Measurements from ENCODE around the gene CTAG1B.
"Not testable (repeated sequence)": the region's sequence is repeated elsewhere in the genome, so short reads cannot be mapped to it uniquely, and the experiment has no call there.

Gene CTAG1B

DNA sequence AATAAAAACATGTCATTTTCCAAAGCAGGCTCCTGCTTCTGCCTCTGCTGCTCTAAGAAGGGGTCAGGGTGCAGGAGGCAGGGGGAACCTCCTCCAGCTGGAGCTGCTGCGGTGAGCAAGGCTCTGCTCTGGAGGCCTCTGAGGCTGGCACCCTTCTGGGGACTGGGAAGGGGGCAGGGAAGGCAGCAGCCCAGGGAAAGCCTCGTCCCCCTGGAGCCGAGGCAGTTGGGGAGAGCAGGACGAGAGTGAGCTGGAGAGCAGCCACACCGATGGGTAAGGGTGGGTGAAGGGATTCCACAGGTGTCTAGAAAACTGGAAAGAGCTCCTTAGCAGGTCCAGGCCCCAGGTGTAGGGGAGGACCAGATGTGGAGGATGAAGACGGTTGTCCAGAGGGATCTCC lies 36.3 kb upstream of the CTAG1B start:
- TF ChIP-seq, protein P1, sequence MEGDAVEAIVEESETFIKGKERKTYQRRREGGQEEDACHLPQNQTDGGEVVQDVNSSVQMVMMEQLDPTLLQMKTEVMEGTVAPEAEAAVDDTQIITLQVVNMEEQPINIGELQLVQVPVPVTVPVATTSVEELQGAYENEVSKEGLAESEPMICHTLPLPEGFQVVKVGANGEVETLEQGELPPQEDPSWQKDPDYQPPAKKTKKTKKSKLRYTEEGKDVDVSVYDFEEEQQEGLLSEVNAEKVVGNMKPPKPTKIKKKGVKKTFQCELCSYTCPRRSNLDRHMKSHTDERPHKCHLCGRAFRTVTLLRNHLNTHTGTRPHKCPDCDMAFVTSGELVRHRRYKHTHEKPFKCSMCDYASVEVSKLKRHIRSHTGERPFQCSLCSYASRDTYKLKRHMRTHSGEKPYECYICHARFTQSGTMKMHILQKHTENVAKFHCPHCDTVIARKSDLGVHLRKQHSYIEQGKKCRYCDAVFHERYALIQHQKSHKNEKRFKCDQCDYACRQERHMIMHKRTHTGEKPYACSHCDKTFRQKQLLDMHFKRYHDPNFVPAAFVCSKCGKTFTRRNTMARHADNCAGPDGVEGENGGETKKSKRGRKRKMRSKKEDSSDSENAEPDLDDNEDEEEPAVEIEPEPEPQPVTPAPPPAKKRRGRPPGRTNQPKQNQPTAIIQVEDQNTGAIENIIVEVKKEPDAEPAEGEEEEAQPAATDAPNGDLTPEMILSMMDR (IDR thresholded peaks at IDR 0.05; ENCODE audit: insufficient read depth, missing control alignments) = no peak
- DNase-seq (ENCODE audit: insufficient read length, low spot score) (no peak), FAIRE-seq (no peak)

DNA sequence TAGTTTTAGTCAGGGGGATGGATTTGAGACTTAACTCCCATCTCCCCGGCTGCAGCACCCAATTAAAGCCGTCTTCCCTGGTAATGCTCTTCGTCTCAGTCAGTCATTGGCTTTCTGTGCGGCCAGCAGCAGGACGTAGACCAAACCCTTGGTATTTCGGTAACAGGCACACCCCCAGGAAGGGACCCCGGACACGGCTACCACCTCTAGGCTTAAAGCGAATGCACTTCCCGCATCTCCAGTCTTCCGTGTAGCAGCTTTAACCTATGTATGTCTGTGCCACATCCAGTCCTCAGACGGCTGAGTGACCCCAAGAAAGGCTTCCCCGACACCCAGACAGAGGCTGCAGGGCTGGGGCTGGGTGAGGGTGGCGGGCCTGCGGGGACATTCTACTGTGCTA lies 35.8 kb upstream of the CTAG1B start:
- DNase-seq (ENCODE audit: insufficient read length, low spot score) (no peak), FAIRE-seq (no peak)
- TF ChIP-seq, protein P1 (IDR thresholded peaks at IDR 0.05; ENCODE audit: insufficient read depth, missing control alignments) = no peak

DNA sequence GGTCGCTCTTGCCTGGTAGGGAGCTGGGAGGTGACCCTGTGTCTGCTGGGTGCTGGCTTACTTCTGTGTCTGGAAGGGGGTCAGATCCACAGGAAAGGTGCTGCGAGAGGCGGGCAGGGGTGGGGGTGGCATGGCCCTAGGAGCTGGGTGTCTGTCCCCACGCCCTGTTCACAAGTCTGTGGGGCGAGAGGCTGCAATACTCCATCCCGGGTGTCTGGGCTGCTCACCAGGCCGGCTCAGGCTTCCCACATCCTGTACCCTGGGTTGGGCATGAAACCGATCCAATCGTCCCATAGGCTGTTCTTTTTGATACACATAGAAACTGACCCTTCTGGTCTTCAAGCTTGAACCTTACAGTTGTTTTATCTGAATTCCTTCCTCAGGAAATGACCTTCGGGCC lies 35.3 kb upstream of the CTAG1B start:
- FAIRE-seq (no peak), DNase-seq (ENCODE audit: insufficient read length, low spot score) (no peak)
- TF ChIP-seq, protein P1 (IDR thresholded peaks at IDR 0.05; ENCODE audit: insufficient read depth, missing control alignments) = no peak

DNA sequence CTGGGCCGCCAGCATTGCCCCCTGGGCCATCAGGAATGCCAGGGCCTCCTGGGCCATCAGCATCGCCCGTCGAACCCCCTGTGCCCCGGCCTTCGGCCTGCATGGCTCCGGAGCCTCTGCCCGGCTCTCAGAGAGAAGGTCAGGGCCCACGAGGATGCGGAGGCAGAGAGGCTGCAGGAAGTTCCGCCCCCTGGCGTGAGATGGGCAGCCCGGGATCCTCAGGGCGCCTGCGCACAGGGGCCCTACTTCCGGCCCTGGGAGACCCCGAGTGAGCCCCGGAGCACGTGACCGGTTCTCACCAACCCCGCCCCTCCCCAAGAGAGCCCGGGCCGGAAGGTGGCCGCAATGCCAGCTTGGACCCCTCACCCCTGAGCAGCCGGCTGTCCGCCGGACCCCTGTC lies 34.3 kb upstream of the CTAG1B start, which contains the start of gene CTAG2:
TSS of gene CTAG2 (minus strand) at position 167 of the 400 bp plus-strand sequence. CDS start at position 103, 64 bp downstream.
- not testable (repeated sequence) for FAIRE-seq; DNase-seq (ENCODE audit: insufficient read length, low spot score)

DNA sequence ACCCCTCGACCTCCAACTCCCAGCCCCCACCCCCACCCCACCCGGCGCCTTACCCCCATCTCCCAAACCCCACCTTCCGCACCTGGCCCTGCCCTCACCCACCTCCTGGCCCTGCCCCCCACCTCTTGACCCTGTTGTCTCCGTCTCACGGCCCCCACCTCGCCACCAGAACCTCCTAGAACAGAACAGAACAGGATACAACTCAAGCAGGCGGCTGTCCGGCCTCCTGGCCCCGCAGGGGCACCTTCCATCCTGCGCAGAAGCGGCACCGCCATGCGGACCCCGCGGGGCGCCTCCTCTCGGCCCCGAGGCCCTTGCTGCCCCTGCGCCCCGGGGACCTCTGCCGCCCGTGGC lies 33.9 kb upstream of the CTAG1B start:
- no peak for FAIRE-seq
- TF ChIP-seq, protein P1 (IDR thresholded peaks at IDR 0.05; ENCODE audit: insufficient read depth, missing control alignments) = no peak
- no peak for DNase-seq (ENCODE audit: insufficient read length, low spot score)

DNA sequence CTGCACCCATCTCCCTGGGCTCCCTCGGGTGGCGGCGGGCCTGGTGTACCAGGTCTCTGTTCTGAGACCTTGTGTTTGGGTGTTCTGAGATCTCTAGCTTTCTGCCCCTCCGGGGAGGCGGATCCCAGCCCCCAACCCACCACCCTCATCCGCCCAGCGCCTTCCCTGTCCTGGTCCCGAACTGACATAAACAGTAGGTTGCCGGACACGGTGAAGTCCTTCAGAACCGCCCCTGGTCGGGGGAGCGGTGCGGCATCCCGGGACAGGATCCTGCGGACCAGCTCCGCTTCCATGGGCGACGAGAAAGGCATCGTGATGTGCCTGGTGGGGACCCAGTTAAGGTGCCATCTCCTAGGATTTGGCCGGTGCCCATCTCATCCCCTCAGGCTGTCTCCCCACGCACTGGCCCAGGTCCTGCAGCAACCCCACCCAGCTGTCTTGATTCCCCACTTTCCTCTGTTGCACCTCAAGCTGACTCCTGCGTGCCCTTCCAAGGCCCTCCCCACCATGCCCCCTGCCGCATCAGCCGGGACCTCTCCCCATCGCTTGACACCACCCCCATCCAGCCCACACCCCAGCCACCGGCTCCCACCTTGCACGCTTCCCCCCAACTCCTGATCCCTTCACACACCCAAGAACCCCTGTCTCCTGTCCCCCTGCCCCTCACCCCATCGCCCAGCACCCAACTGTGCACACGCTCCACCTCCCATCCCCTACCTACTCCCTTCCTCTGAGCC lies 33.4 kb upstream of the CTAG1B start:
- DNase-seq (ENCODE audit: insufficient read length, low spot score) = no peak
- no peak for FAIRE-seq
- TF ChIP-seq, protein P1 (IDR thresholded peaks at IDR 0.05; ENCODE audit: insufficient read depth, missing control alignments) = no peak

DNA sequence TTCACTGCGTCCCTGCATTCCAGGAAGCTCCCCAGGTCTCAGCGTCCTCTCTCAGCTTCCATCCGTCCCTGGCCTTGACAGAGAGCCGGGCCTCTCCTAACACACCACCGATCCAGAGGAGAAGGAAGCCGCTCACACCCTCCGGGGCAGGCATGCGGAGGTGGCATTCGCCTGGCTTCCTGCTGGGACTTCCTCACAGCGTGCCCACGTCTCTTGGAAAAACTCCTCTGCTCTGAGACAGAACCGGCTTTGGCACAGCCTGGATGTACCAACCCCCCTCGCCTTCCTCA lies 31.1 kb upstream of the CTAG1B start:
- FAIRE-seq = no peak

More for the DNA sequence above, 31.1 kb upstream of the CTAG1B start:
- no peak for DNase-seq (ENCODE audit: insufficient read length, low spot score)
- TF ChIP-seq, protein P1 (IDR thresholded peaks at IDR 0.05; ENCODE audit: insufficient read depth, missing control alignments) = no peak
